IPS-11a (cell line): ENCODE measurements around the gene TSLP.

Experiments used
- H3K4me3 ChIP-seq: one replicate; pipeline ENCODE4 v1.5.1; 2013; ENCODE audit warnings: low read depth, low read length, control low read depth

The TSLP gene

GRCh38 chr5:111071413-111071812 is at the start of gene TSLP:
TSS of gene TSLP (plus strand) at chr5:111071713. CDS start at chr5:111071891, 178 bp downstream.
- H3K4me3 ChIP-seq: peak within 1 kb of the TSS; percentile 10

- H3K4me3 ChIP-seq: no peak overlapping the region
Observed at GRCh38 chr5:111022301-111022700, 49.2 kb upstream of the TSLP start.

GRCh38 chr5:111028865-111029264 is 42.6 kb upstream of the TSLP start:
- no peak overlapping the region for H3K4me3 ChIP-seq

- H3K4me3 ChIP-seq: no peak overlapping the region
Observed at GRCh38 chr5:111043712-111044506, 27.6 kb upstream of the TSLP start.

- no peak overlapping the region for H3K4me3 ChIP-seq
Observed at GRCh38 chr5:111058064-111058463, 13.4 kb upstream of the TSLP start.

GRCh38 chr5:111060169-111060568 is 11.3 kb upstream of the TSLP start:
- H3K4me3 ChIP-seq: no peak overlapping the region

- no peak overlapping the region for H3K4me3 ChIP-seq
Observed at GRCh38 chr5:111061618-111062017, 9.9 kb upstream of the TSLP start.

- no peak overlapping the region for H3K4me3 ChIP-seq
Observed at GRCh38 chr5:111063709-111064322, 7.7 kb upstream of the TSLP start.

- H3K4me3 ChIP-seq: no peak overlapping the region
Observed at GRCh38 chr5:111066261-111066938, 5.1 kb upstream of the TSLP start.

GRCh38 chr5:111068213-111068612 is 3.3 kb upstream of the TSLP start:
- no peak overlapping the region for H3K4me3 ChIP-seq

- H3K4me3 ChIP-seq: no peak overlapping the region
Observed at GRCh38 chr5:111069839-111070238, 1.7 kb upstream of the TSLP start.

- peak overlapping the region; percentile 10 for H3K4me3 ChIP-seq
Observed at GRCh38 chr5:111070272-111071134, 1.0 kb upstream of the TSLP start.

- H3K4me3 ChIP-seq: peak overlapping the region; percentile 69
Observed at GRCh38 chr5:111072949-111073682, 1.6 kb downstream of the TSLP start.

GRCh38 chr5:111074244-111074643 is 2.7 kb downstream of the TSLP start:
- H3K4me3 ChIP-seq: peak overlapping the region; percentile 69

GRCh38 chr5:111075520-111075919 is 4.0 kb downstream of the TSLP start:
- H3K4me3 ChIP-seq: no peak overlapping the region

- no peak overlapping the region for H3K4me3 ChIP-seq
Observed at GRCh38 chr5:111076091-111076490, 4.6 kb downstream of the TSLP start.

- H3K4me3 ChIP-seq: no peak overlapping the region
Observed at GRCh38 chr5:111077678-111078077, 6.2 kb downstream of the TSLP start.

- no peak overlapping the region for H3K4me3 ChIP-seq
Observed at GRCh38 chr5:111079846-111080245, 8.3 kb downstream of the TSLP start.

- H3K4me3 ChIP-seq: no peak overlapping the region
Observed at GRCh38 chr5:111083323-111083722, 11.8 kb downstream of the TSLP start.
